Fibroblast of mammary gland (primary cell): ENCODE results near the gene TRMT2A.

ENCODE experiments used
- DNase-seq: peaks from one replicate; pipeline ENCODE4 v3.0.0-alpha.2; 2010; ENCODE audit warnings: low read depth
- H3K4me3 ChIP-seq: 2 replicates; pipeline ENCODE4 v1.5.1; 2011; ENCODE audit warnings: low read depth, mild to moderate bottlenecking, low read length, moderate library complexity; ENCODE audit not compliant: control insufficient read depth
- TF ChIP-seq, protein P1 (sequence below): conservative IDR thresholded peaks from 2 replicates; pipeline ENCODE4 v1.5.1; 2011; ENCODE audit warnings: low read depth, low read length, inconsistent platforms; ENCODE audit not compliant: control insufficient read depth, insufficient read depth

TRMT2A gene

DNA sequence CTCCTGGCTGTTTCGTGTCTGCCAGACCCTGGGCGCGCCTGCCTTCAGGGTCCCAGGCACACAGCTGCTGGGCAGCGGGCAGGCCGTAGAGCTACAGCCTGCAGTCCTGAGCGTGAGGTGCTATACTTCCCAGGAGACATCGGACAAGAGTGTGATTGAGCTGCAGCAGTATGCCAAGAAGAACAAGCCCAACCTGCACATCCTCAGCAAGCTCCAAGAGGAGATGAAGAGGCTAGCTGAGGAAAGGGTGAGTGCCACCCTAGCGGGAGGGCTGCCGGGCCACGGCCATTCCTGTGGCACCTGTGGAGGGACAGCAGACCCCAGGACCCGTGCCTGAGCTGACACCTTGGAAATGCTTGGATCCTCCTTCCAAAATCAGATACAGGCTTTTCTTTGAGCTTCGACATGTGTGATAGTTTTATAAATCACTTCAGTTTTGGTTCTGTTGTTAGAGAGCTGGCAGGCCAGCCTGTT is 8.2 kb downstream of the TRMT2A start:
- TF ChIP-seq, protein P1, sequence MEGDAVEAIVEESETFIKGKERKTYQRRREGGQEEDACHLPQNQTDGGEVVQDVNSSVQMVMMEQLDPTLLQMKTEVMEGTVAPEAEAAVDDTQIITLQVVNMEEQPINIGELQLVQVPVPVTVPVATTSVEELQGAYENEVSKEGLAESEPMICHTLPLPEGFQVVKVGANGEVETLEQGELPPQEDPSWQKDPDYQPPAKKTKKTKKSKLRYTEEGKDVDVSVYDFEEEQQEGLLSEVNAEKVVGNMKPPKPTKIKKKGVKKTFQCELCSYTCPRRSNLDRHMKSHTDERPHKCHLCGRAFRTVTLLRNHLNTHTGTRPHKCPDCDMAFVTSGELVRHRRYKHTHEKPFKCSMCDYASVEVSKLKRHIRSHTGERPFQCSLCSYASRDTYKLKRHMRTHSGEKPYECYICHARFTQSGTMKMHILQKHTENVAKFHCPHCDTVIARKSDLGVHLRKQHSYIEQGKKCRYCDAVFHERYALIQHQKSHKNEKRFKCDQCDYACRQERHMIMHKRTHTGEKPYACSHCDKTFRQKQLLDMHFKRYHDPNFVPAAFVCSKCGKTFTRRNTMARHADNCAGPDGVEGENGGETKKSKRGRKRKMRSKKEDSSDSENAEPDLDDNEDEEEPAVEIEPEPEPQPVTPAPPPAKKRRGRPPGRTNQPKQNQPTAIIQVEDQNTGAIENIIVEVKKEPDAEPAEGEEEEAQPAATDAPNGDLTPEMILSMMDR, result no peak
- H3K4me3 ChIP-seq, result no peak overlapping the region
- DNase-seq, result no peak

- no peak for DNase-seq
- TF ChIP-seq, protein P1, result no peak
- H3K4me3 ChIP-seq, result no peak overlapping the region
These were observed 8.9 kb downstream of the TRMT2A start for GRCh38 chr22:20107951-20108756.

DNA sequence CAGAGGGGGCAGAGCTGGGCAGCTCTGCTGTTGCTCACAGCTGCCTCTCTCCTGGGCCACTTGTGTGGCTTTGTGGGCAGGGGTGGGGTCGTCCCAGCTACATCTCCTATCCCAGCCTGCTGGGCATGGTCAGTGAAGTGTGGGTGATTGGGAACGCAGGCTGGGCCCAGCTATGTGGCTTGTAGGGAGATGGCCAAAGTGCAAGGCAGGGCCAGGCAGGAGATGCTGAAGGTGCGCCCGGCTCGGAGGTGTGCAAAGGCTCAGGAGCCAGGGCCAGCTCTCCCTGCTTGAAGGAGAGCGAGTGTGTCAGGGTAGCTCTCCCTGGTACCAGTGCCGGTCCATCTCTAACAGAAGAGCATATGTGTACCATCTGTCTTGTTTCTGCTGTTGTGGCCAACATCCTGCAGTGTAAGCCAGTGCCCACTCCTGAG is 9.5 kb downstream of the TRMT2A start:
- TF ChIP-seq, protein P1, result no peak
- no peak overlapping the region for H3K4me3 ChIP-seq
- DNase-seq, result no peak

GRCh38 chr22:20106849-20107237 is 10.2 kb downstream of the TRMT2A start:
- no peak for DNase-seq
- TF ChIP-seq, protein P1, result no peak

DNA sequence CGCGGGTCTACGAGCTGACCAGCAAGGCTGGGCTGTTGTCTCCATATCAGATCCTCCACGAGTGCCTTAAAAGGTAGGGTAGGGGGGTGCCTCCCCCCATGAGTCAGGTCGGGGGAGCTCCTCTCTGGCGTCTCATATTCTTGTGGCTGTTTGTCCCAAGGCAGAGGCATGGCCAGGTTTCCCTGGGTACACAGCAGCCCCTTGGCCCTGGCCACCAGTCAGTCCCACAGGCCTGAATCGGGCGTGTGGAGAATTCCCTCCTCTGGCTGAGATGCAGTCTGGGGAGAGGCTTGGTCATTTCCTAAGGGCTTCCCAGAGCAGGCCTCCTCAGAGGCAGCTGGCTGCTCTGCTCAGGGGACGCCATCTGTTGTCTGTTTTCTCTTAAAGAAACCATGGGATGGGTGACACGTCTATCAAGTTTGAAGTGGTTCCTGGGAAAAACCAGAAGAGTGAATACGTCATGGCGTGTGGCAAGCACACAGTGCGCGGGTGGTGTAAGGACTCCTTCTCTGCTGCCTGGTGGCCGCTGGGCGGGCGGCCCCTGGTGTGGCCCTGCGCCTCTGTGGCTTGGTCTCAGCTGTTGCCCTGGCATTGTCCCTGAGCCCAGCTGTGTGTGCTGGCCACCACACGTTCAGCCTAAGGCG is 10.7 kb downstream of the TRMT2A start:
- TF ChIP-seq, protein P1, result no peak
- no peak overlapping the region for H3K4me3 ChIP-seq
- DNase-seq, result no peak

More at GRCh38 chr22:20106849-20107237, 10.2 kb downstream of the TRMT2A start:
- no peak overlapping the region for H3K4me3 ChIP-seq

DNA sequence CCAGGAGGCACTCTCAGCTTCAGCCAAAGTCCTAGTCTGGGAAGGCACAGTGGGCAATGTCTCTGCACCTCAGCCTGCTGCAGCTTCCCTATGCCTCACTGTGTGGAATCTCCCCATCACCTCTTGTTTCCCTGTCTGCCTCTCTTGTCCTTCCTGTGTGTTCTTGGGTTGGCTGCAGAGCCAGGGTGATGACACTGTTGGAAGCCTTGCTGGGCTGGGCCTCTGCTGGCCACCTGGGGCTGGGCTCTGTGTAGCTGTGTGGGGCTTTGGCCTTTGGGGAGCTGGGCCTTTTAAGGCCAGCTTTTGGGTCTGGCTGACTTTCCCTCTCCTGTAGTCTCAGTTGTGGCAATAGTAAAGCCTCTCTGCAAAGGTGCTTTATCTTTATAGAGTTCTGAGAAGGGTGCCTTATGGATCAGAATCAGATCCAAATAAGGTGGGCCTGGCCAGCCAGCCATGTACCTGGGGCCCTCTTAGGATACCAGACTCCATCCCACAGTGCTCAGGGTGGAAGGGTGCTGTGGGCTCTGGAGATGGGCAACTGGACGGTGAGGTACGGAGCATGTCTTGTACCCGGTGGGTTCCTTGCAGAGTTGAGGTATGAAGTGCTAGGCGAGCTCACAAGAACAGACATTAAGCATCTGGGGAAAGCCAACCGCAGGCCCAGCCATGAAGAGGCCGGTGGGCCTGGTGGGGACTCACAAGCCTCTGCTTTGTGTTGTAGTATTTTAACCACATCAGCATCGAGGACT is 11.4 kb downstream of the TRMT2A start:
- no peak overlapping the region for H3K4me3 ChIP-seq
- TF ChIP-seq, protein P1, result no peak
- DNase-seq, result no peak
